Mucosa of rectum (tissue), 2 donors: ENCODE measurements around the gene TCEANC2.
"Not testable (repeated sequence)": the region's sequence is repeated elsewhere in the genome, so short reads cannot be mapped to it uniquely, and the experiment has no call there.

Experiments
- H3K27ac ChIP-seq, 2 donors: one replicate each; pipeline ENCODE4 v1.7.0; 2013; ENCODE audit warnings: inconsistent platforms in 2 of 2, low read depth in 2 of 2, low read length in 2 of 2
- H3K27me3 ChIP-seq, 2 donors: one replicate each; pipeline ENCODE4 v1.7.0; 2013; ENCODE audit warnings: low read length in 2 of 2; ENCODE audit not compliant: control insufficient read depth in 2 of 2, insufficient read depth in 2 of 2
- H3K36me3 ChIP-seq, 2 donors: one replicate each; pipeline ENCODE4 v1.7.0; 2013; ENCODE audit warnings: low read length in 2 of 2; ENCODE audit not compliant: control insufficient read depth in 2 of 2, insufficient read depth in 2 of 2
- H3K4me1 ChIP-seq, 2 donors: one replicate each; pipeline ENCODE4 v1.7.0; 2013; ENCODE audit warnings: low read length in 2 of 2, mild to moderate bottlenecking in 1 of 2; ENCODE audit not compliant: control insufficient read depth in 2 of 2, insufficient read depth in 2 of 2
- H3K4me3 ChIP-seq, 2 donors: one replicate each; pipeline ENCODE4 v1.7.0; 2013; ENCODE audit warnings: low read length in 2 of 2
- H3K9ac ChIP-seq, 2 donors: one replicate each; pipeline ENCODE4 v1.7.0; 2013; ENCODE audit warnings: low read length in 2 of 2, low read depth in 1 of 2, mild to moderate bottlenecking in 1 of 2
- H3K9me3 ChIP-seq, 2 donors: one replicate each; pipeline ENCODE4 v1.7.0; 2013; ENCODE audit warnings: low read length in 2 of 2; ENCODE audit not compliant: control insufficient read depth in 2 of 2
- donor health status: healthy.
- donor health status: Normal muscosa, but diverticular disease.

Gene TCEANC2

DNA sequence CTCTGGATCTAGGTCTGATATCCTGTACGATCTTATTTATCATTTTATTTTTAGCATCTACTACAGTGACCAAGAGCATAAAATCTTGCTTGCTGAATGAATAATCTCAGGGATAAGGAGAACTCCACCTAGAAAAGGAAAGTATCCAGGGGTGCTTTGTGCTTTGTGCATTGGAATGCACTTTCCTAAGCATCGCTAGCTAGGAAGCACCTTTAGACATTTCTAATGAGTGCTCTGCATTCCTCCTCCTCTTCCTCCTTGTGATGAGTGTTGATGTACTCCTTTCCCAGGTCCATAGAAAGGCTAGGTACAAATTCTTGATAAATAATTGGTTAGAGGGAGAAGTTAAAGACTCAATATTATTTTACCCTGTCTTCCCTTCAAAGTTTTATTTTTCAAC, 31.4 kb downstream of the TCEANC2 start:
- H3K27me3 ChIP-seq: no peaks in the 10 kb centered on the region
- H3K9me3 ChIP-seq: no peaks in the 10 kb centered on the region
- H3K36me3 ChIP-seq: peaks cover 0 to 2% of the 10 kb centered on the region in 2 donors
- no peak overlapping the region for H3K4me3 ChIP-seq
- peaks cover 0 to 7% of the 10 kb centered on the region in 2 donors for H3K4me1 ChIP-seq
- H3K27ac ChIP-seq: no peak overlapping the region
- no peak overlapping the region for H3K9ac ChIP-seq

DNA sequence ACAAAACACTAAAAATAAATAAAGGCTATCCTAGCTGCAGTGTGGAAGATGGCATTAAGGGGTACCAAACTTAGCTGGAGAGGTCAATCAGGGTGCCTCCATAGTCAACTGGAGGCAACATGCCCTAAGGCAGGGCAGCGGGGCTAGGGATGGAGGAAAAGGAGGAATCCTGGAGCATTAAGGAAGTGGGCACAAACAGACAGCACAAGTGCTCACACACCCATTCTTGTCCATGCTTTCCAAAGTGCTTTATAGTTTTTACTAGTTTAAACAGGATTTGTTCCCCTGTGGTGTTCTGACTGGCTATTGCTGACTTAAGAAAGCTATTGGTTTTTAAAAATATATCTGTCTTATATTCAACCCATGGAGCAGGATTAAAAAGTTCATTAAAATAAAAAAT, 33.3 kb downstream of the TCEANC2 start:
- no peak overlapping the region for H3K4me3 ChIP-seq
- no peaks in the 10 kb centered on the region for H3K27me3 ChIP-seq
- H3K4me1 ChIP-seq: peaks cover 0 to 4% of the 10 kb centered on the region in 2 donors
- H3K9ac ChIP-seq: no peak overlapping the region
- peaks cover 0 to 2% of the 10 kb centered on the region in 2 donors for H3K36me3 ChIP-seq
- H3K9me3 ChIP-seq: no peaks in the 10 kb centered on the region
- no peak overlapping the region for H3K27ac ChIP-seq

DNA sequence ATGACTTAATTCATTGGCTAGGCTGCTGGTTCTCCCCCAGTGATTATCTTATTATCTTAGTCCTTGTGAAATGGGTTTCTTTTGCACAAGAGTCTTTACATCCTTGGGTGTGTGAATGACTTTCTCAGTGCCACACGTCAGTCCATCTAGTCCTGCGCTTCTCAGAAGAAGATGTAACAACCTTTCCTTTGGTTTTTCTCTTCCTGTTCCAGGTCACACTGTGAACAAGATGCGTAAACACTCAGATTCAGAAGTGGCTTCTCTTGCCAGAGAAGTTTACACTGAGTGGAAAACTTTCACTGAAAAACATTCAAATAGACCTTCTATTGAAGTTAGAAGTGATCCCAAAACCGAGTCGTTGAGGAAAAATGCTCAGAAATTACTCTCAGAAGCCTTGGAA, 35.0 kb downstream of the TCEANC2 start:
- no peak overlapping the region for H3K4me3 ChIP-seq
- no peaks in the 10 kb centered on the region for H3K27me3 ChIP-seq
- peaks cover 0 to 4% of the 10 kb centered on the region in 2 donors for H3K4me1 ChIP-seq
- peaks cover 0 to 2% of the 10 kb centered on the region in 2 donors for H3K36me3 ChIP-seq
- H3K9me3 ChIP-seq: no peaks in the 10 kb centered on the region
- H3K9ac ChIP-seq: no peak overlapping the region
- no peak overlapping the region for H3K27ac ChIP-seq

DNA sequence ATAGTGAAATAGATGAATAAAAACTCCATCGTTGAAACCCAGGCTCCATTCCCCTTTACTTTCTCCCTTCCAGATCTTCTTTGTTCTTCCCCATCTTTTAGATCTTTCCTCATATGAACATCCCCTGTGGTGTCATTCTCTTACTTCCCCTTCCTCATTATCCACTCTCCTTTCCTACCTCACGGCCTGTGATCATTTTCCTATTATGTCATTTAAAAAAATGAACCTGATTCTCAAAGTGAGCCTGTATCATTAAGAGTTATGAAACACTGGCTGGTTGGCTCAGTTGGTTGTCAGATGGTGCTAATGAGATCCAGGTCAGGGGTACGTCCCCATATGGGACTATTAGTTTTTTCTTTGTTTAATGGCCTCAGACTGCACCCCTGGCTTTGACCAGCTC, 38.3 kb downstream of the TCEANC2 start:
- Histone ChIP-seq H3K27ac (no peak overlapping the region), H3K4me3 (no peak overlapping the region), H3K9ac (no peak overlapping the region), H3K27me3 (no peaks in the 10 kb centered on the region), H3K36me3 (peaks cover 2 to 3% of the 10 kb centered on the region in 2 donors), H3K9me3 (no peaks in the 10 kb centered on the region), H3K4me1 (peaks cover 20 to 23% of the 10 kb centered on the region in 2 donors)

DNA sequence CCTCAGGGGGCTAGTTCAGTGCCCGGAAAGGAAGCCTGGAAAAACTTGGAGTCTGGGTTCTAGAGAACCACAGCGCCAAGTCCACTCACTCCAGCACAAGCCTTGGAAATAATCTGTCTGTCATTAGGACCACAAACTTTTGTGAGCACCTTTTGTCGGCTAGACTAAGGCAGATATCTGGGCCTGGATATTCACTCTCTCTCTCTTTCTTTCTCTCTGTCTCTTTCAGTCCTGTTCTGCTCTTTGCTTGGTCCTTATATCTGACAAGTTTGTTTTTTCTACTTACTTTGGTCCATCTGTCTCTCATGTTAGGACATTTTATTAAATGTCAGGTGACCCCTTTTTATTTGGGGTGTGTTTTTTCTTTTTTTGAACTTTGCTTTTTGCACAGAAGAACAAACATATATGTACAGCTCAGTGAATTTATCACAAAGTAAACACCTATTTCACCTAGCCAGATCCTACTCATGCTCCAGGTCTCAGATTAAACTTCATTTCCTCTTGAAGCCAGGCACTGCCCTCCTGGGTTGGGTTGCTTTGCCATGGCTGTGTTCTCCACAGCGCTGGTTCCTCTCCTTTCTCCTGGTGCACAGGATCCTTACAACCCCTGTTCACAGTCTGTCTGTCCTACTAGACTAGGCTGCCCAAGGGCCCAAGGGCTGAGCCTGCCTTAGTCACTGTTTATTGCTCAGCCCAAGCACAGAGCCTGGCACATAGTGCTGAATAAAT, 40.8 kb downstream of the TCEANC2 start:
- Histone ChIP-seq H3K4me3 (no peak overlapping the region), H3K9ac (peak overlapping the region; percentile 33 to 42), H3K4me1 (peaks cover 20 to 21% of the 10 kb centered on the region in 2 donors), H3K36me3 (peaks cover 2 to 6% of the 10 kb centered on the region in 2 donors), H3K27me3 (no peaks in the 10 kb centered on the region), H3K9me3 (no peaks in the 10 kb centered on the region), H3K27ac (peak overlapping the region; percentile 84 to 90)

DNA sequence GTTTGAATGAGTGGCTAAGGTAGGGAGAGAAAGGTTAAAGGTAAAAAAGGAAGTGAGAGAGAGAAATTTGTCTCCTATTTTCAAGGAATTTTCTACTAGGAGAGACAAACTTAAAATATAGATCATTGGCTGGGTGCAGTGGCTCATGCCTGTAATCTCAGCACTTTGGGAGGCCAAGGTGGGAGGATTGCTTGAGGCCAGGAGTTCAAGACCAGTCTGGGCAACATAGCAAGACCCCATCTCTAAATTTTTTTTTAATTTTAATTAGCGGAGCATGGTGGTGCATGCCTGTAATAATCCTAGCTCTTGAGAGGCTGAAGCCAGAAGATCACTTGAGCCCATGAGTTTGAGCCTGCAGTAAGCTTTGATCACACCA, 41.3 kb downstream of the TCEANC2 start:
- H3K4me3 ChIP-seq: not testable (repeated sequence)

DNA sequence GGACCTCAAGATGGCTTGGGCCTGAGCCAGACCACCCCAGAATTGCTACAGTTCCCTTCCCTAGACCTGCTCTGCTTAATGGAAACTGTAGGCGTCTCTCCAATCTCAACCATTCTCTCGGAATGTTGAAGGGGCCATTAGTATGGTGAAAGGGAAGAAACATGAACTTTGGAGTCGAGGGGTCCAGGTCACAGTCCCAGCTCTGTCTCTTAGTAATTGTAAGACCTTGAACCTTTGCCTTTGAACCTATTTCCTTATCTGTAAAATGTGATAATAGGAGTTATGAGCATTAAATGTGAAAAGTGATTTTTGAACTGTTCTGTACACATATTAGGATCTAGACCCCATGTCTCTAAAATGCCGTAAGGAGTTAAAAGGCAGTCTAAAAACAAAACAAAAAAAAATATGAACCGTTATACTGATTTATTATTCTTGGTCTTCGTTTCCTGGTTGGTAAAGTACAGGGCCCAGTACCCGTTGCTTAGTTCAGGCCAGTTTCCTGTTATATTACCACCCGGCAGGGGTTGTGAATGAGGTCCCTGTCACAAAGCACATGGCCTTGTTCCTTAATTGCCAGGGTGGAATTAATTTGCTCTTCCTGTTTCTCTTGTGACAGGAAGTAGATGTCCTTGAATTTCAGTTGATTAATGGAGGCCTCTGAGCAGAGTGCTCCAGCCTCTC, 42.3 kb downstream of the TCEANC2 start:
- Histone ChIP-seq H3K9me3 (no peaks in the 10 kb centered on the region), H3K27ac (peak overlapping the region; percentile 38 to 90), H3K27me3 (no peaks in the 10 kb centered on the region), H3K9ac (no peak overlapping the region), H3K4me3 (no peak overlapping the region), H3K36me3 (peaks cover 0 to 6% of the 10 kb centered on the region in 2 donors), H3K4me1 (peaks cover 20 to 21% of the 10 kb centered on the region in 2 donors)

More for the DNA sequence above, 41.3 kb downstream of the TCEANC2 start:
- H3K9me3 ChIP-seq, H3K27me3 ChIP-seq, H3K36me3 ChIP-seq: not testable (repeated sequence)
- Histone ChIP-seq H3K4me1 (peaks cover 20 to 21% of the 10 kb centered on the region in 2 donors), H3K9ac (peak overlapping the region in 1 of 2 donors; percentile 36), H3K27ac (peak overlapping the region; percentile 84 to 90)

DNA sequence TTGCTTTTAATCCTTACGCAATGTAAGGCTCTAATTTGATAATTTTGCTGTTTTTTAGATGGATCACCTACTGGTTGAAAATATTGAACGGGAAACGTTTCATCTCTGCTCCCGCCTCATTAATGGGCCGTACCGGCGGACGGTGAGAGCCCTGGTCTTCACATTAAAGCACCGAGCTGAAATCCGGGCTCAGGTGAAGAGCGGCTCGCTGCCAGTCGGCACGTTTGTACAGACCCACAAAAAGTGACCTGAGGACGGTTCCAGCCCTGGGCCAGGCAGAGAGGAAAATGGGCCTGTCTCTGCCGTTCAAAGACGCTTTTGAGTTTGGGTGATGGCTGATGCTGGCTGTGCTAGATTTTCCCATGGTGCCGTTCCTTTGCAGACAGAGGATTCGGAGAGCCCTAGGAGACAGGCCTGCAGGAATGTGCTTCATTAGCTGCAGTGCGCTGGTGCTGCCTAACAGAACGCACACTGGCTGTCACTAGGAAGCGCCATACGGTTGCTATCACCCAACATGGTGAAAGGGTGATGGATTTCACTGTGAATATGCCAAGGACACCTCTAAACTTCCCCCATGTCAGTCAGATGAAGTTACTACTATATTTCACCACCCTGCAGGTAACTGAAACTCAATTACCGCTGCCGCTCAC, 42.9 kb downstream of the TCEANC2 start:
- Histone ChIP-seq H3K4me3 (no peak overlapping the region), H3K9me3 (no peaks in the 10 kb centered on the region), H3K27ac (peak overlapping the region in 1 of 2 donors; percentile 9), H3K9ac (no peak overlapping the region), H3K36me3 (peaks cover 0 to 6% of the 10 kb centered on the region in 2 donors), H3K27me3 (no peaks in the 10 kb centered on the region), H3K4me1 (peaks cover 20 to 21% of the 10 kb centered on the region in 2 donors)

DNA sequence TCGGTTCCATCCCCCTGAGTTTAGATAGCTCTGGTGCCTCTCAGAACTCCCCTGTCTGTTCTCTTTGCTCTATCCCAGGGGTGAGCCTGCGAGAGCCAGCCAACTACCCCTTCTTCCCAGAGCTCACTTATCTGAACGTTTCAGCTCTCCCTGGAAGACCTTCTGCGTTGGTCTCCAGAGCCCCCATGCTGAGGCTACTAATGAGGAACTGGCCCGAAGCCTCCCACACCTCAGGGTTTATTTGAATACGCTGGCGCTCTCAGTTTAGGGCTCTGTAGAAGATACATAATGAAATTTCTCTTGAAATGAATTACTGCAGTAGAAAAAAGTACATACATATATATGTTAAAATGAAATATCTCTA, 43.5 kb downstream of the TCEANC2 start:
- no peaks in the 10 kb centered on the region for H3K27me3 ChIP-seq
- H3K4me1 ChIP-seq: peaks cover 20 to 21% of the 10 kb centered on the region in 2 donors
- H3K27ac ChIP-seq: no peak overlapping the region

DNA sequence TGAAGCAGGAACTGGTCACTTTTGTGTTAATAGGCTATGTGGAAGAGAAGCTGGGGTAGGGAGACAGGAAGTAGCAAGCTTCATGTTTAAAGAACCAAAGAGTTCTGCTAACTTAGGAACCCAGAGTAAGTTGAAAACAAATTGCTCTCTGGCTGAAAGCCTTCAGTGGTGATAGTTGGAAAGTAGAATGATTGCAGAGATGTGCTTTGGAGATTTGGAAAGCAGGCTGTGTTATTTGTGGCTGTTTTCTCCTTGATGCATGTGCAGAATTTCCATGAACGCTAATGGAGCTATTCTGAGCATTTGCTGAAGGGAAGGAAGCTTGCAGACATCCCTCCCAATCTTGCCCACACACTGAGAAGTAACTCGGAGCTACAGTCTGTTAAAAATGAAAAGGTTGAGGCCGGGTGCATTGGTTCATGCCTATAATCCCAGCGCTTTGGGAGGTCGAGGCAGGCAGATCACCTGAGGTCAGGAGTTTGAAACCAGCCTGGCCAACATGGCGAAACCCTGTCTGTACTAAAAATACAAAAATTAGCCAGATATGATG, 45.7 kb downstream of the TCEANC2 start:
- Histone ChIP-seq H3K9me3 (no peaks in the 10 kb centered on the region), H3K27ac (no peak overlapping the region), H3K4me1 (peaks cover 16 to 17% of the 10 kb centered on the region in 2 donors)

More for the DNA sequence above, 43.5 kb downstream of the TCEANC2 start:
- Histone ChIP-seq H3K36me3 (peaks cover 0 to 7% of the 10 kb centered on the region in 2 donors), H3K9ac (no peak overlapping the region), H3K9me3 (no peaks in the 10 kb centered on the region), H3K4me3 (no peak overlapping the region)

More for the DNA sequence above, 45.7 kb downstream of the TCEANC2 start:
- H3K36me3 ChIP-seq: peaks cover 0 to 9% of the 10 kb centered on the region in 2 donors
- no peak overlapping the region for H3K4me3 ChIP-seq
- no peak overlapping the region for H3K9ac ChIP-seq
- H3K27me3 ChIP-seq: no peaks in the 10 kb centered on the region
